Thyroid gland (tissue), 4 donors: ENCODE data around the gene RASSF1. TPM values are rescaled to one million over a fixed set of nuclear protein-coding genes. Genes with fewer than 3 reads are reported as not detected.
A peak's percentile ranks its signal among the peaks of the same experiment; 100 is the strongest.

ENCODE experiments used
- DNase-seq, 2 donors: peaks; one replicate each; pipeline ENCODE4 v3.0.0-alpha.2; 2019
- H3K27ac ChIP-seq, 3 donors: fragments of 200-600 bp; sonication (generic); 1 replicate in 2 of 3; 2 replicates in 1 of 3; pipeline ENCODE4 v1.5.1; 2016 to 2019; ENCODE audit warnings: mild to moderate bottlenecking in 1 of 3, moderate library complexity in 1 of 3
- H3K27me3 ChIP-seq: fragments of 200-600 bp; sonication (generic); one replicate; pipeline ENCODE4 v1.5.1; 2019
- H3K36me3 ChIP-seq, 2 donors: fragments of 200-600 bp; sonication (generic); one replicate each; pipeline ENCODE4 v1.5.1; 2016 to 2019
- H3K4me1 ChIP-seq, 2 donors: fragments of 200-600 bp; sonication (generic); one replicate each; pipeline ENCODE4 v1.5.1; 2017 to 2019
- H3K4me3 ChIP-seq, 3 donors: fragments of 200-600 bp; sonication (generic); replicated peaks in 1 of 3; 1 replicate in 2 of 3; 2 replicates in 1 of 3; pipeline ENCODE4 v1.5.1; 2016; ENCODE audit warnings: mild to moderate bottlenecking in 1 of 3
- H3K9me3 ChIP-seq: fragments of 200-600 bp; sonication (generic); one replicate; pipeline ENCODE4 v1.5.1; 2017
- CTCF ChIP-seq, 6 experiments: fragments of 200-600 bp in 3 of 6; fragments of 450-650 bp in 3 of 6; sonication (generic) in 3 of 6; IDR thresholded peaks; one replicate each; pipeline ENCODE4 v1.5.1; 2016 to 2019; ENCODE audit warnings: antibody characterized with exemption in 6 of 6, mild to moderate bottlenecking in 2 of 6, inconsistent platforms in 1 of 6, moderate library complexity in 1 of 6
- POLR2A ChIP-seq, 2 donors: fragments of 450-650 bp; IDR thresholded peaks; one replicate each; pipeline ENCODE4 v1.6.1; 2017; ENCODE audit warnings: antibody characterized with exemption in 2 of 2, mild to moderate bottlenecking in 2 of 2, moderate library complexity in 1 of 2
- WGBS, 2 donors: methylation state at CpG; one replicate each; pipeline ENCODE4 v1.1.5; 2017; 5-methylcytosine and 5-hydroxymethylcytosine counted together
- intact Hi-C: fragments of 100-400 bp; cut with DNase I; formaldehyde crosslinking; loops from one replicate; pipeline ENCODE4 v1.15.1; 2023
- total RNA-seq, 4 donors: library from RNA; depleted of rRNA; stranded (reverse); fragments of >200 nt; gene quantifications; one replicate each; pipeline ENCODE4 v1.2.3, GENCODE V29; 2016

The RASSF1 gene
- total RNA-seq, 4 donors from 2014 or later, result 18.9 to 42.6 (median 24.8) TPM

GRCh38 chr3:50352781-50353180 is 12.1 kb upstream of the RASSF1 start:
- Histone ChIP-seq H3K4me1 (peaks cover 46 to 59% of the 10 kb centered on the region in 2 donors), H3K36me3 (peaks cover 23 to 28% of the 10 kb centered on the region in 2 donors), H3K27me3 (no peaks in the 10 kb centered on the region), H3K9me3 (no peaks in the 10 kb centered on the region), H3K4me3 (no peak overlapping the region), H3K27ac (no peak overlapping the region)
- DNase-seq, result no peak
- 56 to 69% methylated on average over 2 of the region's 2 CpGs for WGBS, 2 donors
- intact Hi-C loops, result no loop called here
- TF ChIP-seq POLR2A (IDR thresholded peaks at IDR 0.05), result no peak
- TF ChIP-seq CTCF (IDR thresholded peaks at IDR 0.05), result no peak

- 43 to 64% methylated on average over 10 to 11 of the region's 11 CpGs for WGBS, 2 donors
- H3K4me3 ChIP-seq, result peak overlapping the region in 2 of 3 donors; percentile 56 to 75
Measured at GRCh38 chr3:50351323-50351697, 10.7 kb upstream of the RASSF1 start.

GRCh38 chr3:50350527-50351322 is 10.1 kb upstream of the RASSF1 start, which contains the start of the genes CYB561D2 and NPRL2:
CYB561D2 (plus strand) TSS chr3:50350862; CDS start chr3:50351434, 572 bp downstream.
NPRL2 (minus strand) TSS chr3:50350775; CDS start chr3:50350652, 123 bp downstream.
- DNase-seq, result peak; percentile 97 to 98
- intact Hi-C loops, result no loop called here
- 0 to 2% methylated on average over 17 to 22 of the region's 64 CpGs for WGBS, 2 donors

More at GRCh38 chr3:50351323-50351697, 10.7 kb upstream of the RASSF1 start:
- H3K4me1 ChIP-seq, result peaks cover 34 to 46% of the 10 kb centered on the region in 2 donors
- intact Hi-C loops, result no loop called here
- H3K36me3 ChIP-seq, result peaks cover 23 to 28% of the 10 kb centered on the region in 2 donors
- no peaks in the 10 kb centered on the region for H3K27me3 ChIP-seq
- TF ChIP-seq POLR2A (IDR thresholded peaks at IDR 0.05) (no peak), CTCF (IDR thresholded peaks at IDR 0.05) (no peak)
- no peaks in the 10 kb centered on the region for H3K9me3 ChIP-seq
- H3K27ac ChIP-seq, result peak overlapping the region in 2 of 3 donors; percentile 9 to 90
- DNase-seq, result no peak

GRCh38 chr3:50350213-50350526 is 9.5 kb upstream of the RASSF1 start:
- intact Hi-C loops, result no loop called here

More at GRCh38 chr3:50350527-50351322, 10.1 kb upstream of the RASSF1 start, which contains the start of the genes CYB561D2 and NPRL2:
- no peaks in the 10 kb centered on the region for H3K27me3 ChIP-seq
- H3K4me1 ChIP-seq, result peaks cover 30 to 46% of the 10 kb centered on the region in 2 donors
- H3K27ac ChIP-seq, result peak within 1 kb of the TSS; percentile 84 to 92 (median 90)
- no peaks in the 10 kb centered on the region for H3K9me3 ChIP-seq
- H3K4me3 ChIP-seq, result peak within 1 kb of the TSS; percentile 56 to 75 (median 60)
- H3K36me3 ChIP-seq, result peaks cover 23 to 28% of the 10 kb centered on the region in 2 donors
- no peak for TF ChIP-seq CTCF (IDR thresholded peaks at IDR 0.05)
- peak in 1 of 2 donors; percentile 91 for TF ChIP-seq POLR2A (IDR thresholded peaks at IDR 0.05)

More at GRCh38 chr3:50350213-50350526, 9.5 kb upstream of the RASSF1 start:
- Histone ChIP-seq H3K4me1 (peaks cover 30 to 46% of the 10 kb centered on the region in 2 donors), H3K4me3 (peak overlapping the region; percentile 56 to 75 (median 60)), H3K36me3 (peaks cover 20 to 26% of the 10 kb centered on the region in 2 donors), H3K9me3 (no peaks in the 10 kb centered on the region), H3K27ac (peak overlapping the region; percentile 11 to 92 (median 90)), H3K27me3 (no peaks in the 10 kb centered on the region)
- no peak for DNase-seq
- TF ChIP-seq CTCF (IDR thresholded peaks at IDR 0.05), result no peak
- WGBS, 2 donors, result 13 to 18% methylated on average over 7 of the region's 7 CpGs
